G401 (cell line): ENCODE measurements around the gene RAPGEF3. TPM values are rescaled to one million over a fixed set of nuclear protein-coding genes. Genes with fewer than 3 reads are reported as not detected.
A peak's percentile ranks its signal among the peaks of the same experiment; 100 is the strongest.

Experiments used
- DNase-seq: peaks from one replicate; pipeline ENCODE4 v3.0.0-alpha.2; 2015; ENCODE audit warnings: low spot score
- in situ Hi-C: cut with HindIII; loops from 2 replicates; pipeline ENCODE4 v1.10.0; 2016; ENCODE audit warnings: low sequenced_read_pairs, mixed read lengths
- total RNA-seq: library from RNA; depleted of rRNA; stranded (reverse); fragments of >200 nt; shearing (Covaris generic); gene quantifications from 2 replicates; pipeline ENCODE4 v1.2.3, GENCODE V29; 2014

Gene RAPGEF3
- total RNA-seq, 1 experiment from 2014 or later = 9.0 TPM

- in situ Hi-C loops = loop anchor here (10.0 kb wide), 1 partner anchor 45 kb away; no protein-coding TSS in a partner anchor
These were observed 21.3 kb upstream of the RAPGEF3 start for GRCh38 chr12:47779943-47780504.

DNA sequence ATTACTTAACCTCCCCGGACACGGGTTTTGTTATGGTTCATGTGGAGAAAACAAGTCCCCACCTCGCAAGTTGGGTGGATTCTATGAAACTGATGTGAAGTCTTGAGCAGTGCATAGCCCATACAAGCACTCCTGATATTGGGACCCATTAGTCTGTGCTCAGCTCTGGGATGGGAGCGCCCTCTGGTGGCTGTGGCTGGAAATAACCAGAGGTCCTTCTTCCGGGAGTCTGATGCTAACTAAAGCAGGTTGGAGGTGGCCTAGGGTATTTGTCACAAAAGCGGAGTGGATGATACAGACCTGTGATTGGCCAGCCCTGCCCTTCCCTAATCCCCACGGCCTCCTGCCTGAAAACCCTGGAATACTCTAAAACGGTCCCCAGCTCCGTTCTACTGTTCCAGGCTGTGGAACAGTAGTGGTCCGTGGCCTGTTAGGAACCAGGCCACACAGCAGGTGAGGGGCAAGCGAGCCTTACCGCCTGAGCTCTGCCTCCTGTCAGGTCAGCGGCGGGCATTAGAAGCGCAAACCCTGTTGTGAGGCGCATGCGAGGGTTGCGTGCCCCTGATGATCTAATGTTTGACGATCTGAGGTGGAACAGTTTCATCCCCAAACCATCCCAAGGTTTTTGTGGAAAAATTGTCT lies 20.7 kb upstream of the RAPGEF3 start:
- peak; percentile 94 for DNase-seq
- in situ Hi-C loops = no loop called here

More at GRCh38 chr12:47779943-47780504, 21.3 kb upstream of the RAPGEF3 start:
- no peak for DNase-seq

DNA sequence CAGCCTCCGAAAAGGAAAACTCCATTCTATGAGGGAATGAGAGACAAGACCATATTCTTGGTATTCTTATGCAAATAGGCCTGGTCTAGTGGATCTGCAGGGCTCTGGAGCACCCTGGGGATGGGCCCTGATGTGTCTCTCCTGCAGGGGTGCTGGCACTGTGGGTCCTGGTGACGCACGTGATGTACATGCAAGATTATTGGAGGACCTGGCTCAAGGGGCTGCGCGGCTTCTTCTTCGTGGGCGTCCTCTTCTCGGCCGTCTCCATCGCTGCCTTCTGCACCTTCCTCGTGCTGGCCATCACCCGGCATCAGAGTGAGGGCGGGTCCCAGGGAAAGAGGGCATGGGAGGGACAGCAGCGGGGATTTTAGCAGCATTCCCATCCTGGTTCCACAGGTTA lies 20.2 kb upstream of the RAPGEF3 start:
- in situ Hi-C loops = no loop called here
- DNase-seq = no peak

GRCh38 chr12:47777741-47778558 lies 19.3 kb upstream of the RAPGEF3 start:
- peak; percentile 47 for DNase-seq
- in situ Hi-C loops = no loop called here

DNA sequence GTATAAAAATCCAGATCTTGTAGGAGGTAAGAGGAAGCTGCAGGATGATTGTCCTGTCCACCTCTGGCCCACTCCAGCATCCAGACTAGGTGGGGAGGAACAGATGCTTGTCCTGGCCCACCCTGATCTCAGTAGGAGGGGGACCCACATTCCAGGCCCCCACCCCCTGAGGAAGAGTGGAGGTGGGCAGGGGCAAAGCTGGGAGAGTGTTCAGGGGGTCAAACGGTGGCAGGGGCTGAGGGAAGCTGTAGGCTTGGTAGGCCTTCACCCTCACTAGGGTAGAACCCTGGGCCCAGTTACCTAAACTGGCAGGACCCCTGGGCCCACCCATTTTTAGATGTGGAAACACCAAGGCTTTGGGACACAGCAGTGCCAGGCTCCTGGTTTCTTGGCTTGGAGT lies 18.5 kb upstream of the RAPGEF3 start:
- in situ Hi-C loops = no loop called here
- DNase-seq = no peak

DNA sequence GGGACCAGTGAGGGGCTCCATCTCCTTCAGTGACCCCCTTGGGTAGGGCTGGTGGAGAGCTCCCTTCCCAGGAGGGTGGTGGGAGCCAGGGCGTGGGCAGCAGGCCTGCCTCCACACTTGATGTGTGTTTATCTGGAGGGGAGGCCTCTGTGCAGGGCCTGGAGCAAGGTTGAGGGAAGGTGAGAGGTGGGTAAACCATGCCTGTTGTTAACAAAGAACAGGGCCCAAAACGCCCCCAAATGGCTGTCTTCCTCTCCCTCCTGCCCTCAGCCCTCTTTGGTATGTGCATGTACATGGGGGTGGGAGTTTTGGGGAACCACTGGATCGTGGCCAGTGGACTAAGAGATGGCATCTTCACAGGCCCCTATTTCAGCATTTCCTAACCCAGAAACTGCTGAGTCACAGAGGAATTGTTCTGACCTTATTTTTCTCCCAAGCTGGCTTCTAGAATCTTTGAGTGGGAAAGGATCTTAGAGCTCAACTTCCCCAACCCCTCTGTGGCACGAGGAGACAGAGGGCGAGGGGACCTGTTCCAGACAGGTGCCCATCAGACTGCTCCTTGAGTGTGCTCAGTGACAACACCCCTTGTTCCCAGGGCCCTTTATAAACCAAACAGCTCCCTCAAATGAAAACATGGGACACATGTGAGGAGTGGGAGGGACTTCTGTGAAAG lies 17.9 kb upstream of the RAPGEF3 start:
- DNase-seq = no peak
- in situ Hi-C loops = no loop called here

DNA sequence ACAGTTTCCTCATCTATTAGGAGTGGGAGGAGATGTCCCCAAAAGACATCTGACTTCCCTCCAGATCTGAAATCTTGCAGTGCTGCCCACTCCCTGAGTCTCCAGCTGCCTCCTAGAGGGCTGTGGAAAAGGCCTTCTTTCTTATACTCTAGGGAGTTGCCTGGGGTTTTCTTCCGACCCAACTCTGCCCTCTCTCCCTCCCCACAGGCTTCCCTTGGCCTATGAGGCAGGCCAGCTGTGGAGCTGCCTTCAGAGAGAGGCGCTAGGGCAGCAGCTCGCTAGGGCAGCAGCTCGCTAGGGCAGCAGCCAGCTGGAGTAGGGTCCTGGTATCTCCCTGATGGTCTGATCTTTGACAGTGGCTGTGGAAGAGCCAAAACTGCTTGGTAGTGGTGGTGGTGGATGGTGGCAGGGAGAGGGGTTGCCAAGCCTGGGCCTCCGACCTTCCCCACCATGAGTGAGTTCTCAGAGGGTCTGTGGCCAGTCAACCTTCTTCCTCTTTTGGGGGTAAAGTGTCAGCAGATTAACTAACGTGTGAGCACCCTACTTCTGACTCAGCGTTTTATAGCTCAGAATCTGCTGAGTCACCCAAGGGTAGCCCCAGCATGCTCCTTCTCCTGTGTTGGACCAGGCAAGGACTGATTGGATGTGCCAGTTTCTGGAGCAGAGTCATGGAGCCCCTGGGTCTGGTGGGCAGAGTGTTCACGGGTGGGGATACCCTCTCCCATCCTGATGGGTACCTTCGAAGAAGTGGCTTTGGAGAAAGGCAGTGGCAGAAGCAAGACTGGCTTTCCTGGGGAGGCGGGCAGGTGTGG lies 16.6 kb upstream of the RAPGEF3 start:
- in situ Hi-C loops = no loop called here
- no peak for DNase-seq

GRCh38 chr12:47774663-47775062 lies 16.0 kb upstream of the RAPGEF3 start:
- DNase-seq = no peak
- in situ Hi-C loops = no loop called here

GRCh38 chr12:47773858-47774580 lies 15.3 kb upstream of the RAPGEF3 start:
- peak; percentile 46 for DNase-seq
- in situ Hi-C loops = no loop called here

DNA sequence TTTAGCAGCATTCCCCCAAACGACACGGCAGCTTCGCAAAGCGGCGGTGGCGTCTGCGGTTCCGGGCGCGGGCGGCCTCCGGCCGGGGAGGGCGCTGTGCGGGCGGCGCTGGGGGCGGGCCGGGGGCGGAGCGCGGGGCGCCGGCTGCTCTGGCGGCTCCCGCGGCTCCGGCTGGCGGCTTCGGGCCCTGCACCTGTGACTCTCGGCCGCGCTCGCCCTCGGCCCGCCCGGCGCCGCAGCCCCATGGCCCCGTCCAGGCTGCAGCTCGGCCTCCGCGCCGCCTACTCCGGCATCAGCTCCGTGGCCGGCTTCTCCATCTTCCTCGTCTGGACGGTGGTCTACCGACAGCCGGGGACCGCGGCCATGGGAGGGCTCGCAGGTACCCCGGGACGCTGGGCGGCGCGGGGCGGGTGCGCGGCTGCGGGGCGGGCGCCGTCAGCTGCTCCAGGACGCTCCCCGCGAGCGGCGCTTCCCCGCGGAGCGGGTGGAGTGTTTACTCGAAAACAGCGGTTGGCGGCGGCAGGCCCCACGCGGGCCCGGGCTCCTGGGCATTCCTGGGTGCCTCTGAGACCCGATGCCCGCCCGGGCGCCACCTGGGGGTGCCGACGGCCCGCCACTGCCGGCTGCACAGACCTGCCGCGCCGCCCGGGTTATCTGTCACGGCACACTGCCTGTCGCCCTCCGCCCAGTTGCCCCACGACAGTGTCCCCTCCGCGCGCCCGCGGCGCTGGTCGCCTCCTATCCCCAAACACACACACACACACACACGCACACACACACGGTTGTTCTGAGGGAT lies 14.6 kb upstream of the RAPGEF3 start, which contains the start of gene SLC48A1:
Gene SLC48A1, plus strand, starts transcription at position 177 of the 796 bp plus-strand sequence. Its CDS starts 67 bp downstream, at position 244.
- in situ Hi-C loops = no loop called here
- DNase-seq = peak; percentile 76

DNA sequence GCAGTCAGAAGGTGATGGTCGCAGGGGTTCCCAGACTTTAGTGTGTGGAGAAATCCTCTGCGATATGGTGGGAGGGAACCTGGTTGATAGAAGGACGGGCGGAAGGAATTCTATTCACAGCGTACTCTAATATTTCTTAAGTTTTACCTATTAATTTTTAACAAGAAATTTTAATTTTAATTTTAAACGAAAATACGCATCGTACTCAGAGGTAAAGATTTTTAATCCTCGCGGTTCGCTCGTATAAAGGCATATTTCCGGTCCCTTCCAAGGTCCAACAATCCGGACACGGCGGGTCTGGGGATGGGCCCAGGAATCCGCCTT lies 14.0 kb upstream of the RAPGEF3 start:
- in situ Hi-C loops = no loop called here
- no peak for DNase-seq

DNA sequence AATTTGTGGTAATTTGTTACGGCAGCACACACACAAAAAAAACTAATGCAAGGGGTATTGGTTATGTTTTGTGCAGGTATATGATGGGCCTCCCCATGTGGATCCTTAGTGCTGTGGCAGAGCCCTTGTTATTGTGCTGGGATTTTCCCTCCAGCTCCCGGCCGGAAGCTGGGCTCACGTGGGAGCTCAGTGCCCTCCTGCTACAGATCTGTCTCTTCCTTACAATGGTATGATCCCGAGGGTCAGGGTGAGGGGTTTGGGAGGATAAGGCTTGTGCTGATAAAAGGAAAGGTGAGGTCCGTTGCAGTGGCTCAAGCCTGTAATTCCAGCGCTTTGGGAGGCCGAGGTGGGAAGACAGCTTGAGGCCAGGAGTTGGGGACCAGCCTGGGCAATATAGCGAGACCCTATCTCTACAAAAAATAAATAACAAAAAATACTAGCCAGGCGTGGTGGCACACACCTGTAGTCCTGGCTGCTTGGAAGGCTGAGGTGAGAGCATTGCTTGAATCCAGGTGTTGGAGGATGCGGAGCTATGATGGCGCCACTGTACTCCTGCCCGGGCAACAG lies 13.5 kb upstream of the RAPGEF3 start:
- in situ Hi-C loops = no loop called here
- DNase-seq = no peak

DNA sequence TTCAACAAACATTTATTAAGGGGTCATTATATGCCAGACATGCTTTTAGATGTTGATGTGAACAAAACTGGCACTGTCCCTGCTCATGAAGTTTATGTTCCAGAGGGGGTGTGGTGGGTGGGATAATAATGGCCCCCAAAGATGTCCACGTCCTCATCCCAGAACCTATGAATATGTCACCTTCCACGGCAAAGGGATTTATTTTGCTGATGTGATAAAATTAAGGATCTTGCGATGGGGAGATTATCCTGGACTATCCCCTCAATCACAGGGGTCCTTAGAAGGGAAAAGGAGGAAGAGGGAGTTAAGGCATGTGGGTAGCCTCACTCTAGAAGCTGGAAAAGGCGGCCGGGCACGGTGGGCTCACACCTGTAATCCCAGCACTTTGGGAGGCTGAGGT lies 12.6 kb upstream of the RAPGEF3 start:
- DNase-seq = no peak
- in situ Hi-C loops = no loop called here

DNA sequence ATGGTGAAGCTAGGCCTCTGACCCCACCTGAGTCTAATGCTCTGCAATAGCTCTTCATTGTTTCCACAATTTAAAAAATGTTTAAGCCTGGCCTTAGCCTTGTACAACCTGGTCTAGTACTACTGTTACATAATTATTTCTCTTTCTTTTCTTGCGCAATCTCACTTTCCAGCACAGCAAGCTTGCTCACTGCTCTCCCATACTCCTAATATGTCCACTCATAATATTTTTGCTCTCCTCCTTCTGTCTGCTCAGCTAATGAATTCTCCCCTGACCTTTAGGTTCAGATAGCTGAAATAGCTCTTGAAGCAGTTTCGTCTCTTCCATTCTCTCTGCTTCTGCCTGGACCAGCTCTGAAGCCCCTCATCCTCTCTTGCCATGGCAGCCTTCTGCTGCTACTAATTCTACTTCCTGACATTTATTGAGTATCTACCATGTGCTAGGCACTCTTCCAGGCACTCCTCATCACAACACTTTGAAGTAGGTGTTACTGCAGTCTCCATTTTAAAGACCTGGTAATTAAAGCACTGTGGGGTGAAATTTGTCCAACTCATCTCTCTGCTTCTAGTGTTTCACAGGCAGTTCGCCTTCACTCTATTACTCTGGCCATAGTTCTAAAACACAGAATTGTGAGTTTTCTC lies 11.5 kb upstream of the RAPGEF3 start:
- DNase-seq = no peak
- in situ Hi-C loops = no loop called here

- in situ Hi-C loops = no loop called here
These were observed 10.8 kb upstream of the RAPGEF3 start for GRCh38 chr12:47769234-47770085.

DNA sequence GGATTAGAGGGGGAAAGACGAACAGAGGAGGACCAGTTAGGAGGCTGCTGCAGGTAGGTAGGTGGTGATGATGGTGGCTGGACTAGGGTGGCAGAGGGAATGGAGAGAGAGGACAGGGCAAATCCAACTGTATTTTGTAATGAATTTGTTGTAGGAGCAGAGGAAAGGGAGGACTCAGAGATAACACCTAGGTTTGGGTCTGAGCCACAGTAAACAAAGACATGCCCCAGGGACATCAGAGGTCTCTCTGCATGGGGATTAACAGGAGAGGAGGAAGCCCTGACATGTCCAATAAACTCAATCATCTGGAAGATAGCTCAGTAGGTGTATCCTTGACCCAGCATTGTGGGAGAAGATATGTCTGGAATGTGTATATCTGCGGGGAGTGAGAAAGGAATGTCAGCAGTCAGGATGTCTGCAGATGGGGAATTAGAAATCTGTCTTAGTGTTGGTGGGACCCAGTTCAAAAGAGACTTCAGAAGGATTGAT lies 9.7 kb upstream of the RAPGEF3 start:
- in situ Hi-C loops = no loop called here

More at GRCh38 chr12:47769234-47770085, 10.8 kb upstream of the RAPGEF3 start:
- no peak for DNase-seq

More for the DNA sequence above, 9.7 kb upstream of the RAPGEF3 start:
- DNase-seq = no peak
